ACC112 (cell line): ENCODE measurements around the gene CHIA.
"Not testable (repeated sequence)": the region's sequence is repeated elsewhere in the genome, so short reads cannot be mapped to it uniquely, and the experiment has no call there.

Experiments
- H2AFZ ChIP-seq: fragments of 200-600 bp; sonication (generic); one replicate; pipeline ENCODE4 v1.6.0; 2017; ENCODE audit warnings: antibody characterized with exemption, low read length; ENCODE audit not compliant: unreplicated experiment
- H3K27ac ChIP-seq: fragments of 200-600 bp; sonication (generic); 2 replicates; pipeline ENCODE4 v1.5.1; 2014; ENCODE audit warnings: low read depth, mild to moderate bottlenecking, antibody characterized with exemption, low read length, moderate library complexity
- H3K27me3 ChIP-seq: fragments of 200-600 bp; sonication (generic); 2 replicates; pipeline ENCODE4 v1.6.1; 2014; ENCODE audit warnings: mild to moderate bottlenecking, antibody characterized with exemption, low read length, moderate library complexity, mixed read lengths; ENCODE audit not compliant: insufficient read depth
- H3K36me3 ChIP-seq: fragments of 200-600 bp; sonication (generic); 2 replicates; pipeline ENCODE4 v1.6.1; 2016; ENCODE audit warnings: mild to moderate bottlenecking, antibody characterized with exemption, low read length, moderate library complexity, mixed read lengths; ENCODE audit not compliant: insufficient read depth
- H3K4me1 ChIP-seq: fragments of 200-600 bp; sonication (generic); one replicate; pipeline ENCODE4 v1.6.1; 2016; ENCODE audit warnings: low read length, mixed read lengths; ENCODE audit not compliant: insufficient read depth, unreplicated experiment, control insufficient read depth
- H3K4me3 ChIP-seq: fragments of 200-600 bp; sonication (generic); 2 replicates; pipeline ENCODE4 v1.5.1; 2014; ENCODE audit warnings: mild to moderate bottlenecking, low read depth, low read length
- H3K79me2 ChIP-seq: fragments of 200-600 bp; sonication (generic); one replicate; pipeline ENCODE4 v1.6.0; 2016; ENCODE audit warnings: low read length; ENCODE audit not compliant: control insufficient read depth, unreplicated experiment, insufficient read depth

The CHIA gene

GRCh38 chr1:111334169-111334568 lies 43.5 kb downstream of the CHIA start:
- H2AFZ ChIP-seq = no peak overlapping the region
- H3K4me3 ChIP-seq = no peak overlapping the region
- H3K4me1 ChIP-seq = no peaks in the 10 kb centered on the region
- no peaks in the 10 kb centered on the region for H3K27me3 ChIP-seq
- H3K27ac ChIP-seq = no peak overlapping the region
- no peaks in the 10 kb centered on the region for H3K36me3 ChIP-seq
- no peaks in the 10 kb centered on the region for H3K79me2 ChIP-seq

GRCh38 chr1:111335214-111335877 lies 44.7 kb downstream of the CHIA start:
- H3K27ac ChIP-seq, H3K36me3 ChIP-seq, H3K27me3 ChIP-seq, H3K4me3 ChIP-seq, H2AFZ ChIP-seq, H3K4me1 ChIP-seq, H3K79me2 ChIP-seq: not testable (repeated sequence)

GRCh38 chr1:111338849-111339248 lies 48.2 kb downstream of the CHIA start:
- not testable (repeated sequence) for H3K4me1 ChIP-seq, H3K36me3 ChIP-seq, H2AFZ ChIP-seq, H3K4me3 ChIP-seq, H3K27ac ChIP-seq, H3K79me2 ChIP-seq
- peaks cover 10% of the 10 kb centered on the region for H3K27me3 ChIP-seq

- H3K4me1 ChIP-seq = no peaks in the 10 kb centered on the region
- H3K27ac ChIP-seq = no peak overlapping the region
- H3K27me3 ChIP-seq = peaks cover 48% of the 10 kb centered on the region
- peak overlapping the region; percentile 79 for H2AFZ ChIP-seq
- no peaks in the 10 kb centered on the region for H3K36me3 ChIP-seq
- H3K79me2 ChIP-seq = no peaks in the 10 kb centered on the region
- peak overlapping the region; percentile 73 for H3K4me3 ChIP-seq
Observed at GRCh38 chr1:111346089-111346885, 55.6 kb downstream of the CHIA start.

GRCh38 chr1:111347026-111347425 lies 56.4 kb downstream of the CHIA start:
- Histone ChIP-seq H3K27ac (no peak overlapping the region), H3K27me3 (peaks cover 47% of the 10 kb centered on the region), H2AFZ (peak overlapping the region; percentile 79), H3K36me3 (no peaks in the 10 kb centered on the region), H3K79me2 (no peaks in the 10 kb centered on the region), H3K4me3 (peak overlapping the region; percentile 73), H3K4me1 (no peaks in the 10 kb centered on the region)

- Histone ChIP-seq H3K36me3 (no peaks in the 10 kb centered on the region), H3K4me3 (no peak overlapping the region), H2AFZ (no peak overlapping the region), H3K79me2 (no peaks in the 10 kb centered on the region), H3K27ac (no peak overlapping the region), H3K4me1 (no peaks in the 10 kb centered on the region), H3K27me3 (peaks cover 22% of the 10 kb centered on the region)
Observed at GRCh38 chr1:111351700-111352099, 61.0 kb downstream of the CHIA start.

- no peaks in the 10 kb centered on the region for H3K36me3 ChIP-seq
- no peak overlapping the region for H2AFZ ChIP-seq
- no peaks in the 10 kb centered on the region for H3K79me2 ChIP-seq
- H3K27ac ChIP-seq = no peak overlapping the region
- H3K4me3 ChIP-seq = no peak overlapping the region
- peaks cover 19% of the 10 kb centered on the region for H3K27me3 ChIP-seq
- no peaks in the 10 kb centered on the region for H3K4me1 ChIP-seq
Observed at GRCh38 chr1:111354584-111354983, 63.9 kb downstream of the CHIA start.

GRCh38 chr1:111358964-111359363 lies 68.3 kb downstream of the CHIA start:
- H2AFZ ChIP-seq = no peak overlapping the region
- H3K4me1 ChIP-seq = no peaks in the 10 kb centered on the region
- no peaks in the 10 kb centered on the region for H3K36me3 ChIP-seq
- peaks cover 27% of the 10 kb centered on the region for H3K27me3 ChIP-seq
- no peaks in the 10 kb centered on the region for H3K79me2 ChIP-seq
- no peak overlapping the region for H3K4me3 ChIP-seq
- H3K27ac ChIP-seq = no peak overlapping the region

GRCh38 chr1:111359376-111359775 lies 68.7 kb downstream of the CHIA start:
- H3K4me1 ChIP-seq = no peaks in the 10 kb centered on the region
- no peak overlapping the region for H2AFZ ChIP-seq
- H3K27me3 ChIP-seq = peaks cover 31% of the 10 kb centered on the region
- no peak overlapping the region for H3K27ac ChIP-seq
- H3K79me2 ChIP-seq = no peaks in the 10 kb centered on the region
- H3K36me3 ChIP-seq = no peaks in the 10 kb centered on the region
- no peak overlapping the region for H3K4me3 ChIP-seq

- H3K4me3 ChIP-seq, H3K4me1 ChIP-seq, H3K27ac ChIP-seq, H2AFZ ChIP-seq, H3K79me2 ChIP-seq, H3K36me3 ChIP-seq: not testable (repeated sequence)
- peaks cover 40% of the 10 kb centered on the region for H3K27me3 ChIP-seq
Observed at GRCh38 chr1:111360257-111360656, 69.6 kb downstream of the CHIA start.

GRCh38 chr1:111361761-111362160 lies 71.1 kb downstream of the CHIA start:
- Histone ChIP-seq H3K27ac (no peak overlapping the region), H3K4me3 (no peak overlapping the region), H2AFZ (no peak overlapping the region), H3K79me2 (no peaks in the 10 kb centered on the region), H3K36me3 (no peaks in the 10 kb centered on the region), H3K27me3 (peaks cover 55% of the 10 kb centered on the region), H3K4me1 (no peaks in the 10 kb centered on the region)
